ENCODE data around the gene PRELID1.
"Not testable (repeated sequence)": the region's sequence is repeated elsewhere in the genome, so short reads cannot be mapped to it uniquely, and the experiment has no call there.

PRELID1 gene

GRCh38 chr5:177338251-177339106, 34.9 kb downstream of the PRELID1 start:
- H3K4me3 ChIP-seq (ENCODE audit: low read depth, low read length), result no peak overlapping the region
- H3K27ac ChIP-seq (ENCODE audit: low read depth, low read length), result peak overlapping the region; percentile 39; the same call in 1 of the 2 replicates
- H3K4me1 ChIP-seq (ENCODE audit: control insufficient read depth, insufficient read depth, low read length), result peaks cover 33% of the 10 kb centered on the region
- peak overlapping the region; percentile 23 for H3K9ac ChIP-seq (ENCODE audit: low read length)
- no peaks in the 10 kb centered on the region for H3K27me3 ChIP-seq (ENCODE audit: control insufficient read depth, insufficient read depth, low read length)
- H3K9me3 ChIP-seq (ENCODE audit: control insufficient read depth, insufficient read depth, low read depth, low read length), result no peaks in the 10 kb centered on the region
- H3K36me3 ChIP-seq (ENCODE audit: control insufficient read depth, insufficient read depth, low read length), result peaks cover 63% of the 10 kb centered on the region

GRCh38 chr5:177339107-177339638, 35.6 kb downstream of the PRELID1 start:
- Histone ChIP-seq H3K36me3 (ENCODE audit: control insufficient read depth, insufficient read depth, low read length) (peaks cover 59% of the 10 kb centered on the region), H3K9ac (ENCODE audit: low read length) (peak overlapping the region; percentile 31), H3K9me3 (ENCODE audit: control insufficient read depth, insufficient read depth, low read depth, low read length) (no peaks in the 10 kb centered on the region), H3K27ac (ENCODE audit: low read depth, low read length) (peak overlapping the region; percentile 62; the same call in 1 of the 2 replicates), H3K4me3 (ENCODE audit: low read depth, low read length) (no peak overlapping the region), H3K27me3 (ENCODE audit: control insufficient read depth, insufficient read depth, low read length) (no peaks in the 10 kb centered on the region), H3K4me1 (ENCODE audit: control insufficient read depth, insufficient read depth, low read length) (peaks cover 33% of the 10 kb centered on the region)

GRCh38 chr5:177343000-177343399, 39.4 kb downstream of the PRELID1 start:
- Histone ChIP-seq H3K4me1 (ENCODE audit: control insufficient read depth, insufficient read depth, low read length) (peaks cover 14% of the 10 kb centered on the region; the same call in 1 of the 2 replicates), H3K36me3 (ENCODE audit: control insufficient read depth, insufficient read depth, low read length) (peaks cover 34% of the 10 kb centered on the region)
- H3K27ac ChIP-seq (ENCODE audit: low read depth, low read length), result not testable (repeated sequence)

GRCh38 chr5:177343777-177344176, 40.2 kb downstream of the PRELID1 start:
- H3K36me3 ChIP-seq (ENCODE audit: control insufficient read depth, insufficient read depth, low read length), result peaks cover 29% of the 10 kb centered on the region
- no peak overlapping the region for H3K9ac ChIP-seq (ENCODE audit: low read length)
- no peaks in the 10 kb centered on the region for H3K27me3 ChIP-seq (ENCODE audit: control insufficient read depth, insufficient read depth, low read length)
- H3K4me3 ChIP-seq (ENCODE audit: low read depth, low read length), result no peak overlapping the region
- H3K9me3 ChIP-seq (ENCODE audit: control insufficient read depth, insufficient read depth, low read depth, low read length), result no peaks in the 10 kb centered on the region
- H3K4me1 ChIP-seq (ENCODE audit: control insufficient read depth, insufficient read depth, low read length), result peaks cover 13% of the 10 kb centered on the region; the same call in 1 of the 2 replicates
- H3K27ac ChIP-seq (ENCODE audit: low read depth, low read length), result no peak overlapping the region

More at GRCh38 chr5:177343000-177343399, 39.4 kb downstream of the PRELID1 start:
- H3K27me3 ChIP-seq (ENCODE audit: control insufficient read depth, insufficient read depth, low read length); H3K4me3 ChIP-seq (ENCODE audit: low read depth, low read length); H3K9ac ChIP-seq (ENCODE audit: low read length); H3K9me3 ChIP-seq (ENCODE audit: control insufficient read depth, insufficient read depth, low read depth, low read length): not testable (repeated sequence)

GRCh38 chr5:177344891-177345290, 41.3 kb downstream of the PRELID1 start:
- Histone ChIP-seq H3K4me3 (ENCODE audit: low read depth, low read length) (no peak overlapping the region), H3K9me3 (ENCODE audit: control insufficient read depth, insufficient read depth, low read depth, low read length) (no peaks in the 10 kb centered on the region), H3K4me1 (ENCODE audit: control insufficient read depth, insufficient read depth, low read length) (peaks cover 15% of the 10 kb centered on the region; the same call in 1 of the 2 replicates), H3K9ac (ENCODE audit: low read length) (no peak overlapping the region), H3K27ac (ENCODE audit: low read depth, low read length) (no peak overlapping the region), H3K36me3 (ENCODE audit: control insufficient read depth, insufficient read depth, low read length) (peaks cover 38% of the 10 kb centered on the region), H3K27me3 (ENCODE audit: control insufficient read depth, insufficient read depth, low read length) (no peaks in the 10 kb centered on the region)

- Histone ChIP-seq H3K27me3 (ENCODE audit: control insufficient read depth, insufficient read depth, low read length) (no peaks in the 10 kb centered on the region), H3K27ac (ENCODE audit: low read depth, low read length) (no peak overlapping the region), H3K9ac (ENCODE audit: low read length) (no peak overlapping the region), H3K36me3 (ENCODE audit: control insufficient read depth, insufficient read depth, low read length) (peaks cover 34% of the 10 kb centered on the region), H3K4me1 (ENCODE audit: control insufficient read depth, insufficient read depth, low read length) (peaks cover 21% of the 10 kb centered on the region), H3K9me3 (ENCODE audit: control insufficient read depth, insufficient read depth, low read depth, low read length) (no peaks in the 10 kb centered on the region), H3K4me3 (ENCODE audit: low read depth, low read length) (no peak overlapping the region)
Observed at GRCh38 chr5:177346820-177347219, 43.2 kb downstream of the PRELID1 start.

- H3K27ac ChIP-seq (ENCODE audit: low read depth, low read length), result no peak overlapping the region
- H3K4me3 ChIP-seq (ENCODE audit: low read depth, low read length), result no peak overlapping the region
Observed at GRCh38 chr5:177347699-177348098, 44.1 kb downstream of the PRELID1 start.

GRCh38 chr5:177349362-177349647, 45.7 kb downstream of the PRELID1 start:
- Histone ChIP-seq H3K27ac (ENCODE audit: low read depth, low read length) (no peak overlapping the region), H3K4me1 (ENCODE audit: control insufficient read depth, insufficient read depth, low read length) (peaks cover 25% of the 10 kb centered on the region), H3K4me3 (ENCODE audit: low read depth, low read length) (peak overlapping the region; percentile 95; the same call in 1 of the 2 replicates), H3K27me3 (ENCODE audit: control insufficient read depth, insufficient read depth, low read length) (no peaks in the 10 kb centered on the region), H3K36me3 (ENCODE audit: control insufficient read depth, insufficient read depth, low read length) (peaks cover 29% of the 10 kb centered on the region), H3K9me3 (ENCODE audit: control insufficient read depth, insufficient read depth, low read depth, low read length) (no peaks in the 10 kb centered on the region), H3K9ac (ENCODE audit: low read length) (no peak overlapping the region)

More at GRCh38 chr5:177347699-177348098, 44.1 kb downstream of the PRELID1 start:
- Histone ChIP-seq H3K27me3 (ENCODE audit: control insufficient read depth, insufficient read depth, low read length) (no peaks in the 10 kb centered on the region), H3K9me3 (ENCODE audit: control insufficient read depth, insufficient read depth, low read depth, low read length) (no peaks in the 10 kb centered on the region), H3K36me3 (ENCODE audit: control insufficient read depth, insufficient read depth, low read length) (peaks cover 34% of the 10 kb centered on the region), H3K4me1 (ENCODE audit: control insufficient read depth, insufficient read depth, low read length) (peaks cover 25% of the 10 kb centered on the region), H3K9ac (ENCODE audit: low read length) (no peak overlapping the region)

- no peaks in the 10 kb centered on the region for H3K9me3 ChIP-seq (ENCODE audit: control insufficient read depth, insufficient read depth, low read depth, low read length)
- H3K27me3 ChIP-seq (ENCODE audit: control insufficient read depth, insufficient read depth, low read length), result 0 out of 2 replicates have a peak, but pooled peaks cover 4% of the 10 kb centered on the region
- H3K27ac ChIP-seq (ENCODE audit: low read depth, low read length), result no peak overlapping the region
- H3K4me3 ChIP-seq (ENCODE audit: low read depth, low read length), result peak overlapping the region; percentile 95
- H3K4me1 ChIP-seq (ENCODE audit: control insufficient read depth, insufficient read depth, low read length), result peaks cover 25% of the 10 kb centered on the region
- H3K9ac ChIP-seq (ENCODE audit: low read length), result no peak overlapping the region
- peaks cover 28% of the 10 kb centered on the region for H3K36me3 ChIP-seq (ENCODE audit: control insufficient read depth, insufficient read depth, low read length)
Observed at GRCh38 chr5:177349762-177350161, 46.2 kb downstream of the PRELID1 start.

GRCh38 chr5:177350776-177351391, 47.3 kb downstream of the PRELID1 start:
- peak overlapping the region; percentile 95 for H3K4me3 ChIP-seq (ENCODE audit: low read depth, low read length)
- H3K27me3 ChIP-seq (ENCODE audit: control insufficient read depth, insufficient read depth, low read length), result 0 out of 2 replicates have a peak, but pooled peaks cover 9% of the 10 kb centered on the region
- H3K9me3 ChIP-seq (ENCODE audit: control insufficient read depth, insufficient read depth, low read depth, low read length), result peaks cover 3% of the 10 kb centered on the region; the same call in 1 of the 2 replicates
- H3K9ac ChIP-seq (ENCODE audit: low read length), result peak overlapping the region; percentile 95
- peaks cover 26% of the 10 kb centered on the region for H3K36me3 ChIP-seq (ENCODE audit: control insufficient read depth, insufficient read depth, low read length)
- H3K4me1 ChIP-seq (ENCODE audit: control insufficient read depth, insufficient read depth, low read length), result peaks cover 25% of the 10 kb centered on the region
- H3K27ac ChIP-seq (ENCODE audit: low read depth, low read length), result peak overlapping the region; percentile 98; the same call in 1 of the 2 replicates

Data from HUES6 (cell line).